Activated CD4-positive, alpha-beta T cell treated with anti-CD3 and anti-CD28 coated beads for 36 hours (primary cell): Measurements from ENCODE around the gene ZNF76. TPM values are rescaled to one million over a fixed set of nuclear protein-coding genes. Genes with fewer than 3 reads are reported as not detected.

Source experiments
- total RNA-seq, 2 experiments: library from RNA; stranded (reverse); gene quantifications; one replicate each; pipeline ENCODE4 v1.2.3, GENCODE V29; 2021

ZNF76 gene
- total RNA-seq, 2 experiments from 2014 or later: 35.2 to 40.1 TPM

Other genes with a start within 250 kb of the ZNF76 start
- gene TCP11, start 118.4 kb upstream of the ZNF76 start, total RNA-seq: not detected
- gene SCUBE3, start 45.8 kb upstream of the ZNF76 start, total RNA-seq: not detected
- gene DEF6, start 38.1 kb downstream of the ZNF76 start, total RNA-seq: 10 to 100 TPM; 74.1 to 86.6 TPM
- 10 to 100 TPM; 16.5 to 19.2 TPM for gene PPARD, start 82.8 kb downstream of the ZNF76 start, total RNA-seq
- gene FANCE, start 192.6 kb downstream of the ZNF76 start, total RNA-seq: 10 to 100 TPM; 14.3 to 14.8 TPM
- gene RPL10A, start 208.7 kb downstream of the ZNF76 start, total RNA-seq: 1,000 to 10,000 TPM; 1,952 to 2,334 TPM
- gene TEAD3, start 237.3 kb downstream of the ZNF76 start, total RNA-seq: 1 to 10 TPM; 1.4 to 1.5 TPM